SKM-1 (cell line): ENCODE measurements around the gene CYP46A1.
"Not testable (repeated sequence)": the region's sequence is repeated elsewhere in the genome, so short reads cannot be mapped to it uniquely, and the experiment has no call there.

Source experiments
- DNase-seq: peaks from one replicate; lab custom pipeline; 2025; ENCODE audit not compliant: unreplicated experiment; lab: John Stamatoyannopoulos, UW

CYP46A1 gene

GRCh38 chr14:99656171-99656570, 27.9 kb upstream of the CYP46A1 start:
- no peak for DNase-seq

GRCh38 chr14:99657645-99658155, 26.4 kb upstream of the CYP46A1 start:
- no peak for DNase-seq

- DNase-seq, result no peak
Measured at GRCh38 chr14:99658218-99658845, 25.8 kb upstream of the CYP46A1 start.

- DNase-seq, result no peak
Measured at GRCh38 chr14:99659333-99659741, 24.8 kb upstream of the CYP46A1 start.

- DNase-seq, result no peak
Measured at GRCh38 chr14:99660006-99660566, 24.0 kb upstream of the CYP46A1 start.

- no peak for DNase-seq
Measured at GRCh38 chr14:99660794-99661193, 23.3 kb upstream of the CYP46A1 start.

GRCh38 chr14:99661206-99661605, 22.9 kb upstream of the CYP46A1 start:
- not testable (repeated sequence) for DNase-seq

- DNase-seq, result no peak
Measured at GRCh38 chr14:99662846-99663245, 21.3 kb upstream of the CYP46A1 start.

- DNase-seq, result no peak
Measured at GRCh38 chr14:99663386-99664057, 20.6 kb upstream of the CYP46A1 start.

GRCh38 chr14:99664058-99664936, 19.8 kb upstream of the CYP46A1 start:
- no peak for DNase-seq

- no peak for DNase-seq
Measured at GRCh38 chr14:99664937-99665273, 19.2 kb upstream of the CYP46A1 start.

- DNase-seq, result no peak
Measured at GRCh38 chr14:99666533-99666932, 17.6 kb upstream of the CYP46A1 start.

- no peak for DNase-seq
Measured at GRCh38 chr14:99667045-99667444, 17.1 kb upstream of the CYP46A1 start.

GRCh38 chr14:99667821-99668220, 16.3 kb upstream of the CYP46A1 start:
- no peak for DNase-seq

- no peak for DNase-seq
Measured at GRCh38 chr14:99668307-99669295, 15.5 kb upstream of the CYP46A1 start.

- no peak for DNase-seq
Measured at GRCh38 chr14:99670361-99671234, 13.5 kb upstream of the CYP46A1 start.

GRCh38 chr14:99671235-99672224, 12.6 kb upstream of the CYP46A1 start:
- no peak for DNase-seq
